ENCODE results near the gene PIGS.
"Not testable (repeated sequence)": the region's sequence is repeated elsewhere in the genome, so short reads cannot be mapped to it uniquely, and the experiment has no call there.

PIGS gene

GRCh38 chr17:28529013-28529400, 42.3 kb downstream of the PIGS start:
- DNase-seq (ENCODE audit: low spot score) = no peak

GRCh38 chr17:28528327-28529012, 42.9 kb downstream of the PIGS start:
- DNase-seq (ENCODE audit: low spot score) = no peak

- DNase-seq (ENCODE audit: low spot score) = no peak
Observed at GRCh38 chr17:28527859-28528258, 43.5 kb downstream of the PIGS start.

- no peak for DNase-seq (ENCODE audit: low spot score)
Observed at GRCh38 chr17:28527181-28527681, 44.1 kb downstream of the PIGS start.

GRCh38 chr17:28526381-28526780, 44.9 kb downstream of the PIGS start:
- no peak for DNase-seq (ENCODE audit: low spot score)

- no peak for DNase-seq (ENCODE audit: low spot score)
Observed at GRCh38 chr17:28524476-28525424, 46.6 kb downstream of the PIGS start.

GRCh38 chr17:28523876-28524275, 47.4 kb downstream of the PIGS start:
- no peak for DNase-seq (ENCODE audit: low spot score)

- no peak for DNase-seq (ENCODE audit: low spot score)
Observed at GRCh38 chr17:28523186-28523585, 48.1 kb downstream of the PIGS start.

- not testable (repeated sequence) for DNase-seq (ENCODE audit: low spot score)
Observed at GRCh38 chr17:28522281-28522680, 49.0 kb downstream of the PIGS start.

GRCh38 chr17:28521311-28522085, 49.8 kb downstream of the PIGS start:
- no peak for DNase-seq (ENCODE audit: low spot score)

- no peak for DNase-seq (ENCODE audit: low spot score)
Observed at GRCh38 chr17:28520687-28521086, 50.6 kb downstream of the PIGS start.

GRCh38 chr17:28519236-28519635, 52.1 kb downstream of the PIGS start:
- no peak for DNase-seq (ENCODE audit: low spot score)

GRCh38 chr17:28518578-28518977, 52.7 kb downstream of the PIGS start:
- no peak for DNase-seq (ENCODE audit: low spot score)

GRCh38 chr17:28518132-28518531, 53.2 kb downstream of the PIGS start:
- peak; percentile 2 for DNase-seq (ENCODE audit: low spot score)

- no peak for DNase-seq (ENCODE audit: low spot score)
Observed at GRCh38 chr17:28515518-28515917, 55.8 kb downstream of the PIGS start.

- DNase-seq (ENCODE audit: low spot score) = no peak
Observed at GRCh38 chr17:28514561-28515002, 56.7 kb downstream of the PIGS start.

- DNase-seq (ENCODE audit: low spot score) = no peak
Observed at GRCh38 chr17:28513476-28513875, 57.8 kb downstream of the PIGS start.

GRCh38 chr17:28511858-28512461, 59.4 kb downstream of the PIGS start:
- no peak for DNase-seq (ENCODE audit: low spot score)

- DNase-seq (ENCODE audit: low spot score) = peak; percentile 30
Observed at GRCh38 chr17:28509789-28510188, 61.5 kb downstream of the PIGS start.

GRCh38 chr17:28508211-28508724, 63.1 kb downstream of the PIGS start:
- no peak for DNase-seq (ENCODE audit: low spot score)

- no peak for DNase-seq (ENCODE audit: low spot score)
Observed at GRCh38 chr17:28507567-28508203, 63.6 kb downstream of the PIGS start.

Data from pons (tissue), 1 donor.